HG03378 (cell line): ENCODE data around the gene AMOTL1.
"Not testable (repeated sequence)": the region's sequence is repeated elsewhere in the genome, so short reads cannot be mapped to it uniquely, and the experiment has no call there.

ENCODE experiments used
- ATAC-seq: cut with Tn5 transposase; IDR thresholded peaks from one replicate; pipeline ENCODE4 v1.9.1; 2021; ENCODE audit warnings: mild to moderate bottlenecking, moderate library complexity; ENCODE audit not compliant: unreplicated experiment

AMOTL1 gene

GRCh38 chr11:94849839-94850238, 81.7 kb downstream of the AMOTL1 start:
- ATAC-seq, result no peak

- no peak for ATAC-seq
These were observed 83.9 kb downstream of the AMOTL1 start for GRCh38 chr11:94851864-94852636.

GRCh38 chr11:94853288-94853687, 85.1 kb downstream of the AMOTL1 start:
- not testable (repeated sequence) for ATAC-seq

- ATAC-seq, result no peak
These were observed 85.7 kb downstream of the AMOTL1 start for GRCh38 chr11:94853836-94854235.

- ATAC-seq, result no peak
These were observed 86.8 kb downstream of the AMOTL1 start for GRCh38 chr11:94854770-94855633.

GRCh38 chr11:94855666-94856065, 87.5 kb downstream of the AMOTL1 start:
- ATAC-seq, result no peak

GRCh38 chr11:94856443-94856842, 88.3 kb downstream of the AMOTL1 start:
- ATAC-seq, result no peak

- ATAC-seq, result no peak
These were observed 89.2 kb downstream of the AMOTL1 start for GRCh38 chr11:94857337-94857736.

- no peak for ATAC-seq
These were observed 90.0 kb downstream of the AMOTL1 start for GRCh38 chr11:94858012-94858705.

- ATAC-seq, result no peak
These were observed 92.2 kb downstream of the AMOTL1 start for GRCh38 chr11:94860333-94860732.

- ATAC-seq, result no peak
These were observed 93.2 kb downstream of the AMOTL1 start for GRCh38 chr11:94861306-94861845.

GRCh38 chr11:94862926-94863880, 95.0 kb downstream of the AMOTL1 start:
- ATAC-seq, result no peak

GRCh38 chr11:94864506-94865045, 96.4 kb downstream of the AMOTL1 start:
- ATAC-seq, result no peak

- no peak for ATAC-seq
These were observed 98.2 kb downstream of the AMOTL1 start for GRCh38 chr11:94866231-94866822.

GRCh38 chr11:94866936-94867795, 99.0 kb downstream of the AMOTL1 start:
- no peak for ATAC-seq

- no peak for ATAC-seq
These were observed 100.3 kb downstream of the AMOTL1 start for GRCh38 chr11:94868468-94868867.

GRCh38 chr11:94869186-94869585, 101.0 kb downstream of the AMOTL1 start:
- no peak for ATAC-seq

GRCh38 chr11:94870422-94870821, 102.3 kb downstream of the AMOTL1 start:
- ATAC-seq, result no peak
